Cardiac septum (tissue), 1 donor: ENCODE data around the gene MFSD6. TPM values are rescaled to one million over a fixed set of nuclear protein-coding genes. Genes with fewer than 3 reads are reported as not detected.

Experiments used
- DNase-seq: peaks from one replicate; pipeline ENCODE4 v3.0.0-alpha.2; 2020; ENCODE audit warnings: low spot score
- intact Hi-C: fragments of 100-400 bp; cut with DNase I; formaldehyde crosslinking; loops from one replicate; pipeline ENCODE4 v1.14.0; 2022
- total RNA-seq: library from RNA; stranded (reverse); fragmentation: NEBNext Ultra II Directional; extraction: Animal tissue kit (Norgen Biotek cat#: 25700); gene quantifications from one replicate; pipeline ENCODE4 v1.2.1, GENCODE V29; 2021
- donor health status: DM: no; HTN: no; CAD: no.

MFSD6 gene
- total RNA-seq, 1 donor from 2014 or later, result 14.4 TPM

- intact Hi-C loops, result loop anchor here (10.0 kb wide), 1 partner anchor 489 kb away; no protein-coding TSS in a partner anchor
- DNase-seq, result no peak
Measured at GRCh38 chr2:190535586-190535985, 127.4 kb downstream of the MFSD6 start.

GRCh38 chr2:190537765-190538164 is 129.6 kb downstream of the MFSD6 start:
- DNase-seq, result no peak
- intact Hi-C loops, result loop anchor here (10.0 kb wide), 1 partner anchor 487 kb away; no protein-coding TSS in a partner anchor

- intact Hi-C loops, result loop anchor here (10.0 kb wide), 1 partner anchor 487 kb away; no protein-coding TSS in a partner anchor
- no peak for DNase-seq
Measured at GRCh38 chr2:190538201-190538600, 130.0 kb downstream of the MFSD6 start.

GRCh38 chr2:190540048-190540447 is 131.9 kb downstream of the MFSD6 start:
- intact Hi-C loops, result no loop called here
- no peak for DNase-seq

- DNase-seq, result no peak
- intact Hi-C loops, result no loop called here
Measured at GRCh38 chr2:190545093-190545492, 136.9 kb downstream of the MFSD6 start.

- intact Hi-C loops, result no loop called here
- no peak for DNase-seq
Measured at GRCh38 chr2:190545555-190546385, 137.6 kb downstream of the MFSD6 start.

DNA sequence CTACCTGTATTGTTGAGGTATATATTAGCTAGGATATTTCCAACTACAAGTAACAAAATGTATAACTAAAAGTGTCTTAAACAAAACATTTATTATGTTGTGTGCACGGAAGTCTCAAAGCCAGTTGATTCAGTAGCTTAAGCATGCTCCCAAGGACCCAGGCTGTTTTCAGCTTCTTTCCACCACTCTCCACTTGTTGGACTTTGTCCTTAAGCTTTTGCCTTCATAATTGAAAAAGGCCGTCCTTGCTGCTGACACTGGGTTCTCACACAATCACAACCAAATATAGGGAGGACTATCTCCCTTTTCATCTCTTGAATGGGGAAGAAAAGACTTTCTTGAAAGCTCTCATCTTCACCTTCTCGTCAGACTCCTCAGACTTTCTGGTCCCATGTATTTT is 138.6 kb downstream of the MFSD6 start:
- intact Hi-C loops, result no loop called here
- DNase-seq, result no peak

GRCh38 chr2:190547886-190548285 is 139.7 kb downstream of the MFSD6 start:
- intact Hi-C loops, result no loop called here
- no peak for DNase-seq

DNA sequence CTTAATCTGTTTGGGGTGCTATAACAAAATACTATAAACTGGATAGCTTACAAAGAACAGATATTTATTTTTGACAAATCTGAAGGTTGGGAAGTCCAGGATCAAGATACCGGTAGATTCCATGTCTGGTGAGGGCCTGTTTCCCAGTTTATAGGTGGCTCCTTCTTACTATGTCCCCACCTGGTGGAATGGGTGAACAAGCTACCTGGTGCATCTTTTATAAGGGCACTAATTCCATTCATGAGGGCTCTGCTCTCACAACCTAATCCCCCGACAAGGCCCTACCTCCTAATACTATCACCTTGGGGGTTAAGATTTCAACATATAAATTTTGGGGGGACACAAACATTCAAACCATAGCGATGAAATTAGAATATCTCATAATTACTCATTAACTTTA is 142.0 kb downstream of the MFSD6 start:
- intact Hi-C loops, result no loop called here
- DNase-seq, result no peak

Other genes starting within 250 kb of the MFSD6 start
- gene HIBCH, start 88.5 kb upstream of the MFSD6 start, total RNA-seq, result 21.9 TPM
- gene INPP1, start 64.8 kb upstream of the MFSD6 start, total RNA-seq, result 12.4 TPM
- 3.6 TPM for gene NEMP2, start 126.4 kb downstream of the MFSD6 start, total RNA-seq
- 35.4 TPM for gene NAB1, start 240.7 kb downstream of the MFSD6 start, total RNA-seq